ENCODE results near the gene SH3D19. TPM values are rescaled to one million over a fixed set of nuclear protein-coding genes. Genes with fewer than 3 reads are reported as not detected.

SH3D19 gene
- total RNA-seq, 4 donors from 2014 or later = 117 to 201 (median 130) TPM

DNA sequence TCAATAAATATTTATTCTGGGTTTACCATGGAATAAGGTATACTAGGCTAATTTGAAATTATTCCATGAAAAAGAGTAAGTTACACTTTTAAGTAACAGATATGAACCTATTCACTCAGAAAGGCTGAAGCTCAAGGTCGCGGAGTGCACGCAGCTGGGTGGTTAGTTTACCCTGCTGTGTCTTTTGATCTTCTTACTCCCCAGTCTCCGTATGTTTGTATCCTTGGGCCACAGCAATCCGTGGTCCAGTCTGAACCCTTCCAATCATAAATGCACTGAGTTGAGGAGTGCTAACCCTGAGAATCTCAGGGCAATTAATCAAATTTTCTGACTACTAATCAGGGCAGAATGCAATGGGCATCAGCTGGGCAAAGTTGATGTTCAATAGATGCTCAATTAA lies 192.1 kb downstream of the SH3D19 start:
- intact Hi-C loops (cut with DNase I; ENCODE audit: low total_unique reads) (no loop called here), in situ Hi-C loops (cut with MboI; ENCODE audit: low pct_ligation_motif_present in 1 of 4, low pct_unique_long_range_greater_than_20kb in 1 of 4, low sequenced_read_pairs in 3 of 4) (loop anchor here in 1 of 4 donors (25.0 kb wide), 1 partner anchor 229 kb away; no protein-coding TSS in a partner anchor)
- Histone ChIP-seq H3K27me3 (no peaks in the 10 kb centered on the region), H3K27ac (no peak overlapping the region), H3K36me3 (peaks cover 0 to 61% (median 22%) of the 10 kb centered on the region in 4 donors), H3K4me3 (no peak overlapping the region), H3K9me3 (no peaks in the 10 kb centered on the region), H3K4me1 (no peaks in the 10 kb centered on the region)
- DNase-seq = no peak
- TF ChIP-seq, protein P1, sequence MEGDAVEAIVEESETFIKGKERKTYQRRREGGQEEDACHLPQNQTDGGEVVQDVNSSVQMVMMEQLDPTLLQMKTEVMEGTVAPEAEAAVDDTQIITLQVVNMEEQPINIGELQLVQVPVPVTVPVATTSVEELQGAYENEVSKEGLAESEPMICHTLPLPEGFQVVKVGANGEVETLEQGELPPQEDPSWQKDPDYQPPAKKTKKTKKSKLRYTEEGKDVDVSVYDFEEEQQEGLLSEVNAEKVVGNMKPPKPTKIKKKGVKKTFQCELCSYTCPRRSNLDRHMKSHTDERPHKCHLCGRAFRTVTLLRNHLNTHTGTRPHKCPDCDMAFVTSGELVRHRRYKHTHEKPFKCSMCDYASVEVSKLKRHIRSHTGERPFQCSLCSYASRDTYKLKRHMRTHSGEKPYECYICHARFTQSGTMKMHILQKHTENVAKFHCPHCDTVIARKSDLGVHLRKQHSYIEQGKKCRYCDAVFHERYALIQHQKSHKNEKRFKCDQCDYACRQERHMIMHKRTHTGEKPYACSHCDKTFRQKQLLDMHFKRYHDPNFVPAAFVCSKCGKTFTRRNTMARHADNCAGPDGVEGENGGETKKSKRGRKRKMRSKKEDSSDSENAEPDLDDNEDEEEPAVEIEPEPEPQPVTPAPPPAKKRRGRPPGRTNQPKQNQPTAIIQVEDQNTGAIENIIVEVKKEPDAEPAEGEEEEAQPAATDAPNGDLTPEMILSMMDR (IDR thresholded peaks at IDR 0.05) = no peak
- TF ChIP-seq POLR2AphosphoS5 (IDR thresholded peaks at IDR 0.05) (no peak), POLR2A (IDR thresholded peaks at IDR 0.05) (no peak), EP300 (IDR thresholded peaks at IDR 0.05; ENCODE audit: low read depth) (no peak)
- 64 to 84% methylated on average over 5 of the region's 5 CpGs for WGBS, 2 donors (ENCODE audit: low coverage in 1 of 2)

DNA sequence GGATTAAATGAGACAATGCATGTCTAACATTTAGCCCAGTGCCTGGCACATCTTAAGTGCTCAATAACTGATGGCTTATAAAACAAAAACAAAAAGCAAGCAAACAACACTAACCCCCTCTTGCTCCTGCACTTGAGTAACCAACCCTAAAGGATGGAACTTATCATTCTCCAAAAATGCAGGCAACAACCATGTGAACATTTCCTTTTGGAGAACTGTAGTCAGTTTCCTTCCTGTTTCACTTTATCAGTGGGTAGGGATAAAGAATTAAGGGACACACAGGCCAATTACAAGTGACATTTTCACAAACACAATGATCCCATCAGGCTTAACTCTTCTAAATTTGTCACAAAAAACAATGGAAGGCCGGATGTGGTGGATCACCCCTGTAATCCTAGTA lies 195.6 kb downstream of the SH3D19 start:
- no peak overlapping the region for H3K4me3 ChIP-seq
- no peaks in the 10 kb centered on the region for H3K4me1 ChIP-seq
- TF ChIP-seq, protein P1 (IDR thresholded peaks at IDR 0.05) = no peak
- no peak for TF ChIP-seq POLR2AphosphoS5 (IDR thresholded peaks at IDR 0.05)
- TF ChIP-seq POLR2A (IDR thresholded peaks at IDR 0.05) = no peak
- no peak for TF ChIP-seq EP300 (IDR thresholded peaks at IDR 0.05; ENCODE audit: low read depth)
- H3K9me3 ChIP-seq = no peaks in the 10 kb centered on the region
- 77 to 100% methylated on average over 1 of the region's 1 CpG for WGBS, 2 donors (ENCODE audit: low coverage in 1 of 2)
- no peak overlapping the region for H3K27ac ChIP-seq
- intact Hi-C loops (cut with DNase I; ENCODE audit: low total_unique reads) = loop anchor here (2.0 kb wide), 1 partner anchor 17 kb away; no protein-coding TSS in a partner anchor
- in situ Hi-C loops (cut with MboI; ENCODE audit: low pct_ligation_motif_present in 1 of 4, low pct_unique_long_range_greater_than_20kb in 1 of 4, low sequenced_read_pairs in 3 of 4) = loop anchor here in 1 of 4 donors (25.0 kb wide), 1 partner anchor 233 kb away; no protein-coding TSS in a partner anchor
- H3K27me3 ChIP-seq = no peaks in the 10 kb centered on the region
- DNase-seq = no peak
- H3K36me3 ChIP-seq = peaks cover 0 to 58% (median 21%) of the 10 kb centered on the region in 4 donors

DNA sequence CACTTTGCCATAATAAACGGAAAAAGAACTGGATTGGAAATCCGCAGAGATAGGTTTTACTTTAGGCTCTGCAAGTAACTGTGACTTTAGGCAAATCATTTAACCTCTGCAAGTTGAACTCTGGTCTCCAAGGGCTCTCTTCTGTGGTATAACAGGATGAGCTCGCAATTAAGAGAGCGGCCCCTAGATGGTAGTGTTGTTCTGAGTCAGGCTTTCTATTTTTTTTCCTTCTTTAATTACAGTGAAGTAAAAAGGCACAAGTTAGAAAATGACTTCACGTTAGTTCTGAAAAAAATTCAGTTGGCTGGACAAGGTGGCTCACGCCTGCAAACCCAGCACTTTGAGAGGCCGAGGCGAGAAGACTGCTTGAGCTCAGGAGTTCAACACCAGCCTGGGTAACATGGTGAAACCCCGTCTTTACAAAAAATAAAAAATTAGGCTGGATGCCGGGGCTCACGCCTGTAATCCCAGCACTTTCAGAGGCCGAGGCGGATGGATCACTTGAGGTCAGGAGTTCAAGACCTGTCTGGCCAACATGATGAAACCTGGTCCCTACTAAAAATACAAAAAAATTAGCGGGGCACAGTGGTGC lies 207.9 kb downstream of the SH3D19 start:
- no peaks in the 10 kb centered on the region for H3K9me3 ChIP-seq
- TF ChIP-seq, protein P1 (IDR thresholded peaks at IDR 0.05) = peak; percentile 55 to 72 (median 63)
- TF ChIP-seq EP300 (IDR thresholded peaks at IDR 0.05; ENCODE audit: low read depth) (no peak), POLR2A (IDR thresholded peaks at IDR 0.05) (no peak)
- H3K36me3 ChIP-seq = peaks cover 0 to 19% (median 8%) of the 10 kb centered on the region in 4 donors
- no peak overlapping the region for H3K4me3 ChIP-seq
- peak overlapping the region in 1 of 4 donors; percentile 14 for H3K27ac ChIP-seq
- peak; percentile 63 for DNase-seq
- 41 to 46% methylated on average over 11 to 14 of the region's 14 CpGs for WGBS, 2 donors (ENCODE audit: low coverage in 1 of 2)
- in situ Hi-C loops (cut with MboI; ENCODE audit: low pct_ligation_motif_present in 1 of 4, low pct_unique_long_range_greater_than_20kb in 1 of 4, low sequenced_read_pairs in 3 of 4) = loop anchor here in 3 of 4 donors (25.0 kb wide), 2 partner anchors 245 to 495 kb away; no protein-coding TSS in a partner anchor
- no peaks in the 10 kb centered on the region for H3K4me1 ChIP-seq
- H3K27me3 ChIP-seq = no peaks in the 10 kb centered on the region
- intact Hi-C loops (cut with DNase I; ENCODE audit: low total_unique reads) = loop anchor here (5.0 kb wide), 1 partner anchor 245 kb away; no protein-coding TSS in a partner anchor

DNA sequence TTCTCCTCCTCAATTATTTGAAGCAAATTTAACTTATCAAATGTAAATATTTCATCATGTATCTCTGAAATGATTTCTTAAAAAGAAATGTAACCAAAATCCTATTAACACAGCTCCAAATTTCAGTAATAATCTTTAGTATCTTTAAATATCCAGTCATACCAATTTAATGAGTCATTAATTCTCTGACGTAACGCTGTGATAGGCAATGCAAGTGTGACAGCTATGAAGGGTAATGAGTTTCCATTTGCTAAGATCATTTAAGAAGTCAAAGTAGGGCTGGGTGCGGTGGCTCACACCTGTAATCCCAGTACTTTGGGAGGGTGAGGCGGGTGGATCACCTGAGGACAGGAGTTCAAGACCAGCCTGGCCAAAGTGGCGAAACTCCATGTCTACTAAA lies 210.4 kb downstream of the SH3D19 start:
- no peaks in the 10 kb centered on the region for H3K4me1 ChIP-seq
- H3K27ac ChIP-seq = no peak overlapping the region
- in situ Hi-C loops (cut with MboI; ENCODE audit: low pct_ligation_motif_present in 1 of 4, low pct_unique_long_range_greater_than_20kb in 1 of 4, low sequenced_read_pairs in 3 of 4) = loop anchor here in 3 of 4 donors (25.0 kb wide), 2 partner anchors 247 to 497 kb away; no protein-coding TSS in a partner anchor
- no peak for DNase-seq
- TF ChIP-seq POLR2AphosphoS5 (IDR thresholded peaks at IDR 0.05) (no peak), POLR2A (IDR thresholded peaks at IDR 0.05) (no peak), EP300 (IDR thresholded peaks at IDR 0.05; ENCODE audit: low read depth) (no peak)
- TF ChIP-seq, protein P1 (IDR thresholded peaks at IDR 0.05) = no peak
- no peaks in the 10 kb centered on the region for H3K9me3 ChIP-seq
- H3K4me3 ChIP-seq = no peak overlapping the region
- 66 to 89% methylated on average over 4 to 5 of the region's 5 CpGs for WGBS, 2 donors (ENCODE audit: low coverage in 1 of 2)
- intact Hi-C loops (cut with DNase I; ENCODE audit: low total_unique reads) = loop anchor here (5.0 kb wide), 1 partner anchor 247 kb away; no protein-coding TSS in a partner anchor
- no peaks in the 10 kb centered on the region for H3K36me3 ChIP-seq
- H3K27me3 ChIP-seq = no peaks in the 10 kb centered on the region

Data from transverse colon (tissue), 4 donors.